GM18502 (cell line): ENCODE results near the gene FCRL1.
A peak's percentile ranks its signal among the peaks of the same experiment; 100 is the strongest.

Experiments
- ATAC-seq: cut with Tn5 transposase; IDR thresholded peaks from one replicate; pipeline ENCODE4 v1.9.1; 2021; ENCODE audit warnings: mild to moderate bottlenecking; ENCODE audit not compliant: unreplicated experiment, poor library complexity

Gene FCRL1

GRCh38 chr1:157806431-157807149, 13.3 kb downstream of the FCRL1 start:
- ATAC-seq, result peak; percentile 89

GRCh38 chr1:157803851-157804250, 16.1 kb downstream of the FCRL1 start:
- ATAC-seq, result no peak

- ATAC-seq, result no peak
Measured at GRCh38 chr1:157799996-157800395, 19.9 kb downstream of the FCRL1 start.

GRCh38 chr1:157798211-157798610, 21.7 kb downstream of the FCRL1 start:
- ATAC-seq, result no peak

GRCh38 chr1:157785248-157785647, 34.7 kb downstream of the FCRL1 start:
- no peak for ATAC-seq

GRCh38 chr1:157784801-157785200, 35.1 kb downstream of the FCRL1 start:
- ATAC-seq, result no peak

- ATAC-seq, result no peak
Measured at GRCh38 chr1:157782931-157783330, 37.0 kb downstream of the FCRL1 start.

- peak; percentile 70 for ATAC-seq
Measured at GRCh38 chr1:157781048-157781447, 38.9 kb downstream of the FCRL1 start.

GRCh38 chr1:157776971-157777391, 42.9 kb downstream of the FCRL1 start, which contains the start of gene FCRL2:
TSS of gene FCRL2 (minus strand) at chr1:157777132. CDS start at chr1:157777073, 59 bp downstream.
- peak; percentile 63 for ATAC-seq

- ATAC-seq, result no peak
Measured at GRCh38 chr1:157775101-157775870, 44.6 kb downstream of the FCRL1 start.

- ATAC-seq, result no peak
Measured at GRCh38 chr1:157774412-157774811, 45.5 kb downstream of the FCRL1 start.

GRCh38 chr1:157773493-157774350, 46.2 kb downstream of the FCRL1 start:
- peak; percentile 50 for ATAC-seq

GRCh38 chr1:157771661-157772425, 48.1 kb downstream of the FCRL1 start:
- ATAC-seq, result no peak

GRCh38 chr1:157770442-157771043, 49.4 kb downstream of the FCRL1 start:
- no peak for ATAC-seq

- no peak for ATAC-seq
Measured at GRCh38 chr1:157766792-157767191, 53.1 kb downstream of the FCRL1 start.

- no peak for ATAC-seq
Measured at GRCh38 chr1:157758018-157758417, 61.9 kb downstream of the FCRL1 start.

GRCh38 chr1:157753611-157754010, 66.3 kb downstream of the FCRL1 start:
- ATAC-seq, result no peak

GRCh38 chr1:157751283-157751682, 68.6 kb downstream of the FCRL1 start:
- no peak for ATAC-seq

- no peak for ATAC-seq
Measured at GRCh38 chr1:157748262-157748817, 71.6 kb downstream of the FCRL1 start.
